Measurements from ENCODE around the gene NDUFB4. TPM values are rescaled to one million over a fixed set of nuclear protein-coding genes. Genes with fewer than 3 reads are reported as not detected.

NDUFB4 gene
- total and polyA plus RNA-seq, 2 donors (not counting 1 experiment from before 2014, with no cell fraction given) = 68.4 to 139 TPM

- H3K36me3 ChIP-seq (replicated peaks in 1 of 2; ENCODE audit: control extremely low read depth in 1 of 2, control insufficient read depth in 1 of 2, extremely low read depth in 1 of 2, insufficient read depth in 2 of 2, low read length in 1 of 2) = no peaks in the 10 kb centered on the region
- H3K27me3 Mint-ChIP-seq = peaks cover 2% of the 10 kb centered on the region
- no peak for ATAC-seq (ENCODE audit: low read depth)
- intact Hi-C loops (cut with micrococcal nuclease) = no loop called here
- no peaks in the 10 kb centered on the region for H3K27me3 ChIP-seq (replicated peaks in 1 of 4; ENCODE audit: control extremely low read depth in 1 of 4, control insufficient read depth in 3 of 4, insufficient read depth in 4 of 4, low read length in 3 of 4)
- H3K4me2 ChIP-seq (replicated peaks; ENCODE audit: low read depth, low read length, poor library complexity, severe bottlenecking) = no peak overlapping the region
- H3K27ac Mint-ChIP-seq = no peak overlapping the region
- no peaks in the 10 kb centered on the region for H4K20me1 ChIP-seq (ENCODE audit: control insufficient read depth, insufficient read depth, low read length, poor library complexity, severe bottlenecking)
- TF ChIP-seq EZH2 (IDR thresholded peaks at IDR 0.05; ENCODE audit: borderline replicate concordance, insufficient read depth, low read depth, low read length, poor library complexity, severe bottlenecking) = no peak
- no peak for TF ChIP-seq CTCF (IDR thresholded peaks at IDR 0.05)
- no CpG with 5 or more reads among the region's 3 CpGs for WGBS (ENCODE audit: insufficient coverage)
- CTCF ChIA-PET = no interaction called here
- no peak overlapping the region for H3K9ac ChIP-seq (ENCODE audit: low read length)
- POLR2A ChIA-PET = no interaction called here
- H3K4me1 ChIP-seq (ENCODE audit: control insufficient read depth in 2 of 2, insufficient read depth in 2 of 2, low read length in 2 of 2) = no peaks in the 10 kb centered on the region
- no peak overlapping the region for H3K4me3 ChIP-seq (ENCODE audit: control extremely low read depth in 1 of 5, extremely low read depth in 1 of 5, insufficient read depth in 1 of 5, low read depth in 2 of 5, low read length in 4 of 5)
- no peak for DNase-seq
- H3K9me3 Mint-ChIP-seq (ENCODE audit: insufficient read depth) = no peaks in the 10 kb centered on the region
- H3K4me1 Mint-ChIP-seq = no peaks in the 10 kb centered on the region
- no peak overlapping the region for H2AFZ ChIP-seq (ENCODE audit: insufficient read depth, low read depth, low read length, poor library complexity, severe bottlenecking)
- H3K79me2 ChIP-seq (ENCODE audit: control insufficient read depth, insufficient read depth, low read length) = no peaks in the 10 kb centered on the region
- H3K27ac ChIP-seq (ENCODE audit: low read length in 2 of 2) = no peak overlapping the region
- no peak overlapping the region for H3K4me3 Mint-ChIP-seq
- no peaks in the 10 kb centered on the region for H3K9me3 ChIP-seq (ENCODE audit: control extremely low read depth in 1 of 3, control insufficient read depth in 2 of 3, insufficient read depth in 1 of 3, low read length in 2 of 3)
Observed at GRCh38 chr3:120649830-120650233, 53.7 kb downstream of the NDUFB4 start.

- Histone ChIP-seq H3K9ac (ENCODE audit: low read length) (no peak overlapping the region), H3K79me2 (ENCODE audit: control insufficient read depth, insufficient read depth, low read length) (no peaks in the 10 kb centered on the region), H3K4me3 (ENCODE audit: control extremely low read depth in 1 of 5, extremely low read depth in 1 of 5, insufficient read depth in 1 of 5, low read depth in 2 of 5, low read length in 4 of 5) (no peak overlapping the region), H3K4me2 (replicated peaks; ENCODE audit: low read depth, low read length, poor library complexity, severe bottlenecking) (no peak overlapping the region), H4K20me1 (ENCODE audit: control insufficient read depth, insufficient read depth, low read length, poor library complexity, severe bottlenecking) (no peaks in the 10 kb centered on the region), H3K27me3 (replicated peaks in 1 of 4; ENCODE audit: control extremely low read depth in 1 of 4, control insufficient read depth in 3 of 4, insufficient read depth in 4 of 4, low read length in 3 of 4) (no peaks in the 10 kb centered on the region), H3K27ac (ENCODE audit: low read length in 2 of 2) (no peak overlapping the region), H3K36me3 (replicated peaks in 1 of 2; ENCODE audit: control extremely low read depth in 1 of 2, control insufficient read depth in 1 of 2, extremely low read depth in 1 of 2, insufficient read depth in 2 of 2, low read length in 1 of 2) (no peaks in the 10 kb centered on the region), H3K4me1 (ENCODE audit: control insufficient read depth in 2 of 2, insufficient read depth in 2 of 2, low read length in 2 of 2) (no peaks in the 10 kb centered on the region), H3K9me3 (ENCODE audit: control extremely low read depth in 1 of 3, control insufficient read depth in 2 of 3, insufficient read depth in 1 of 3, low read length in 2 of 3) (no peaks in the 10 kb centered on the region), H2AFZ (ENCODE audit: insufficient read depth, low read depth, low read length, poor library complexity, severe bottlenecking) (no peak overlapping the region)
- H3K4me1 Mint-ChIP-seq = no peaks in the 10 kb centered on the region
- ChIA-PET POLR2A (no interaction called here), CTCF (no interaction called here)
- no peak for DNase-seq
- H3K27me3 Mint-ChIP-seq = peaks cover 2% of the 10 kb centered on the region
- WGBS (ENCODE audit: insufficient coverage) = 89% methylated on average over 1 of the region's 2 CpGs
- H3K27ac Mint-ChIP-seq = no peak overlapping the region
- intact Hi-C loops (cut with micrococcal nuclease) = no loop called here
- H3K9me3 Mint-ChIP-seq (ENCODE audit: insufficient read depth) = no peaks in the 10 kb centered on the region
- no peak overlapping the region for H3K4me3 Mint-ChIP-seq
- ATAC-seq (ENCODE audit: low read depth) = no peak
- TF ChIP-seq EZH2 (IDR thresholded peaks at IDR 0.05; ENCODE audit: borderline replicate concordance, insufficient read depth, low read depth, low read length, poor library complexity, severe bottlenecking) = no peak
- no peak for TF ChIP-seq CTCF (IDR thresholded peaks at IDR 0.05)
Observed at GRCh38 chr3:120650311-120650710, 54.2 kb downstream of the NDUFB4 start.

Other genes with a start within 250 kb of the NDUFB4 start
- 16.7 TPM in 2 replicates for gene LRRC58, start 247.0 kb upstream of the NDUFB4 start, total RNA-seq
- gene LRRC58, start 247.0 kb upstream of the NDUFB4 start, polyA plus RNA-seq = 5.0 and 7.7 TPM in 2 replicates
- gene FSTL1, start 145.3 kb upstream of the NDUFB4 start, total RNA-seq = not detected in 2 replicates
- 0.15 TPM in 1 of 2 replicates, not detected in the other for gene FSTL1, start 145.3 kb upstream of the NDUFB4 start, polyA plus RNA-seq
- gene HGD, start 85.9 kb downstream of the NDUFB4 start, total RNA-seq = 0.91 and 1.4 TPM in 2 replicates
- gene HGD, start 85.9 kb downstream of the NDUFB4 start, polyA plus RNA-seq = 0.46 and 0.75 TPM in 2 replicates
- 18.8 and 19.5 TPM in 2 replicates for gene RABL3, start 146.2 kb downstream of the NDUFB4 start, total RNA-seq
- 2.5 and 3.1 TPM in 2 replicates for gene RABL3, start 146.2 kb downstream of the NDUFB4 start, polyA plus RNA-seq
- 23.0 and 24.7 TPM in 2 replicates for gene GTF2E1, start 146.4 kb downstream of the NDUFB4 start, total RNA-seq
- gene GTF2E1, start 146.4 kb downstream of the NDUFB4 start, polyA plus RNA-seq = 6.0 and 6.2 TPM in 2 replicates